GM13976 (cell line): ENCODE data around the gene PROX2.

ENCODE experiments used
- DNase-seq: peaks from one replicate; pipeline ENCODE4 v3.0.0; 2012; ENCODE audit warnings: low spot score
- in situ Hi-C: fragments of 300-500 bp; cut with MboI; formaldehyde crosslinking; loops from one replicate; pipeline ENCODE4 v1.12.0; 2022; ENCODE audit warnings: low sequenced_read_pairs, mixed read lengths, inconsistent platforms; ENCODE audit not compliant: unreplicated experiment
- TF ChIP-seq, protein P1 (sequence below): IDR thresholded peaks from 2 replicates; pipeline ENCODE4 v1.5.1; 2012; ENCODE audit warnings: borderline replicate concordance, mild to moderate bottlenecking; ENCODE audit not compliant: insufficient read depth; ENCODE audit errors: extremely low read depth, missing control alignments, control extremely low read depth

The PROX2 gene

DNA sequence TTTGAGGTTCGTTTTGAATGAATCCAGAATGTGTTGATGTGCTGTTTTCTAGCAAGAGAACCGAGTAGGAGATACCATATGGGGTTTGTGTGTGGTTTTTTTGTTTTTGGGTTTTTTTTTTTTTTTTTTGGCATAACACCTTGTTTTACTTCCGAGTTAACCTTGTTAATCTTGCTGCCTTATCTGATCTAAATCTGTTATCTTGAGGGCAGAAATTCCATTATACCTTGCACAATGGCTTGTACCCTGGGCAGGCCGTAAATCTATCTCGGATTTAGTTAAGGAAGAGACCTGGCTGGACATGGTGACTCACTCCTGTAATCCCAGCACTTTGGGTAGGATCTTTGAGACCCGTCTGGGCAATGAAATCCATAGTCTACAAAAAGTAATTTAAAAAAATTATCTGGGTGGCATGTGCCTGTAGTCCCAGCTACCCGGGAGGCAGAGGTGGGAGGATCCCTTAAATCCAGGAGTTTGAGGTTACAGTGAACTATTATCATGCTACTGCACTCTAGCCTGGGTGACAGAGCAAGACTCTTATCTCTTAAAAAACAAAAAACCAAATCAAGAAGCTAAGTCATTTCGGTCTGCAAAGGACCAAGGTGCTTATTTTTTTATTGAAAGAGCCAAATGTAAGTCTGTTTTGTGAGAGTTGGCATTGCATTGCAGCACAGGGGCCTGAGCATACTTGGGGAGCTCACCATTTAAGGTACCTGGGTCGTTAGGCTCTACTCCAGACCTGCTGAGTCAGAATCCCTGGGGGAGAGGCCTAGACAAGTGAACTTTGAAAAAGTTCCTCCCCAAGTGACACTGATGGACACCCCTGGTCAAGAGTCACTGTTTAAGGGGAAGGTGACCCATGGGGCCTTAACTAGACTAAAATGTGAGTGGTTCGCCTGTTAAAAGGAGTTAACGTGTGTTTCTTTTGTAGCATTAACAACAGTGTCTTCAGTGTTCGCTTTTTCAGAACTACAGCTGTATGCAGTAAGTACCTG, 12.5 kb upstream of the PROX2 start:
- in situ Hi-C loops, result no loop called here
- TF ChIP-seq, protein P1, sequence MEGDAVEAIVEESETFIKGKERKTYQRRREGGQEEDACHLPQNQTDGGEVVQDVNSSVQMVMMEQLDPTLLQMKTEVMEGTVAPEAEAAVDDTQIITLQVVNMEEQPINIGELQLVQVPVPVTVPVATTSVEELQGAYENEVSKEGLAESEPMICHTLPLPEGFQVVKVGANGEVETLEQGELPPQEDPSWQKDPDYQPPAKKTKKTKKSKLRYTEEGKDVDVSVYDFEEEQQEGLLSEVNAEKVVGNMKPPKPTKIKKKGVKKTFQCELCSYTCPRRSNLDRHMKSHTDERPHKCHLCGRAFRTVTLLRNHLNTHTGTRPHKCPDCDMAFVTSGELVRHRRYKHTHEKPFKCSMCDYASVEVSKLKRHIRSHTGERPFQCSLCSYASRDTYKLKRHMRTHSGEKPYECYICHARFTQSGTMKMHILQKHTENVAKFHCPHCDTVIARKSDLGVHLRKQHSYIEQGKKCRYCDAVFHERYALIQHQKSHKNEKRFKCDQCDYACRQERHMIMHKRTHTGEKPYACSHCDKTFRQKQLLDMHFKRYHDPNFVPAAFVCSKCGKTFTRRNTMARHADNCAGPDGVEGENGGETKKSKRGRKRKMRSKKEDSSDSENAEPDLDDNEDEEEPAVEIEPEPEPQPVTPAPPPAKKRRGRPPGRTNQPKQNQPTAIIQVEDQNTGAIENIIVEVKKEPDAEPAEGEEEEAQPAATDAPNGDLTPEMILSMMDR, result no peak
- no peak for DNase-seq

DNA sequence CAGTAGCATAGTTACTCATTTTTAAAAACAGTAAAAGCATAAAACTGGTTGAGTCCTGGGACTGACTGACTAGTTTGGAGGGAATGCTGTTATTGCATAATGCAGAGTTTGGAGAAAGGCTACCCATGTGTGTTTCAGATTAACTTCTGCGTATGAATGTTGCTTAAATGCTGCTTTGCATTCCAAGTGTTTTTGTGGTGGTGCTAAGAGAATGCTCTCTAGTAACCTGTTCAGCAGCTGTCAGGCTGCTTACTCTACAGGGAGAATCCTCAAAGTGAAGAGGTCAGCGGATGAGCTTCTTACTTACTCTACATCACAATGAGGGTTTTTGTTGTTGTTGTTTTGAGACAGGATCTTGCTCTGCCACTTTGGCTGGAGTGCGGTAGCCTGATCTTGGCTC, 10.1 kb upstream of the PROX2 start:
- in situ Hi-C loops, result no loop called here
- TF ChIP-seq, protein P1, result no peak
- DNase-seq, result no peak

DNA sequence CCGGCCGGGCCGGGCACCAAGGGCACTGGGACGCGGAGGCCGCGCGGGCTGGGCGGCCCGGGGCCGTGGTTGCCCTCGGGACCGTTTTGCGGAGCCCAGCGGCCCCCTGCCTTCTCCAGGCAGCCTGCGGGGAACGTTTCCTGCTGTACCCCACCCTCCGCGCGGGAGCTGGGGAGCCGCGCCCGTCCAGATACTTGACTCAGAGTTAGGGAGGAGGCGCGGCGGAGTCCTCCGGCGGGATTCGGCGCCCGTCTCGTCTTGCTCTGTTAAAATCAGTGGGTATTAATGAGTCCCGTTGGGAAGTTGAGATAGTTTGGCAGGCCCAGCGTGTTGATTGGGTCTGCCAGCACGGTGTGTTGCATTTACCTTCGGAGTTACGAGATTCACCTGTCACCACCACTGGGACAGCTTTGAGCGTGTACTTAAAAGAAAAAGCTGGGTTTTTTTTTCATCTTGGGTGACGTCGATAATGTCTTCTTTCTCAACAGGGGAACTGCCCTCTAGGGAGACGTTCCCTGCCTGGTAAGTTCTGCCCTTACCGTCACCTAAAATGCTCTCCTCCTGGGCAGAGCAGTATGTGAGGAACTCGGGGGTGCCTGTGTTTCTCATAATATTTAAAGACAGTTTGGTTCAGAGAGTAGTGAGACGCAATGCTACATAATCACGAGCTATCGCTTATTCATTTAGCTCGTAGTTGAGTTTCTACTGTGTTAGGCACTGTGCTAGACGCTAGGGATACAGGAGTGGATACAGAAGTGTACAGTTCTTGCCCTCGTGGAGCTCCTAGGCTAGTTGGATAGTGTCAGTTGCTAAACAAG, 6.4 kb upstream of the PROX2 start:
- TF ChIP-seq, protein P1, result no peak
- peak; percentile 46 for DNase-seq
- in situ Hi-C loops, result no loop called here

DNA sequence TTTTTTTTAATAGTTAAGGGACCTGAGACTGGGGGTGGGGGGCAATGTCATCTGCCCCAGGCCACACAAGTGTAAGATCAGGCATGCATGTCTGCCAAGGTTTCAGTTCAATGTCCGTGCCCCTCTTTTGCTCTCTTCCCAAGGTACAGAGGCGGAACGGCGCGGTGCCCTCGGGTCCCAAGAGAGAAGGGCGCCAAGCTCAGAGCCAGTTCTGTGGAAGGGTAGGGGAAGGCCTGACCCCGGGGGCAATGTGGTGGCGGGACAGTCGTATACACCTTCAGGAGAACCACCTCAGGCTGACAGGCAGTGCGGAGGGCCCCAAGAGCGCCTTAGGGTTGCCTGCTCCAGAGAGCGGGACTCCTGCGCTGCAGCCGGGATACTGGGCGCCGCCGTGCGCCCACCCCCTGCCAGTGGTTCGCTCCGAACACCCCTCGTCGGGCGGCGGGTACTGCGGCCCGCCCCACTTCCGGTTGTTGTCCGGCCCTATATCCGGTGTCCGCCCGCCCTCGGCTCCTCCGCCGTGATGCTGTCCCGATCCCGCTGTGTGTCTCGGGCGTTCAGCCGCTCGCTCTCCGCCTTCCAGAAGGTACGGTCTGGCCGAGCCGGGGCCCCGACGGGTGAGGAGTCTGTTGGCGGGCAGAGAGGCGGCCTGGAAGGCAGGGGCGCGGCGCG, 5.6 kb upstream of the PROX2 start, which contains the start of gene DLST:
DLST (plus strand) TSS at position 486 of the 672 bp plus-strand sequence; CDS start at position 524, 38 bp downstream.
- TF ChIP-seq, protein P1, result no peak
- in situ Hi-C loops, result no loop called here

DNA sequence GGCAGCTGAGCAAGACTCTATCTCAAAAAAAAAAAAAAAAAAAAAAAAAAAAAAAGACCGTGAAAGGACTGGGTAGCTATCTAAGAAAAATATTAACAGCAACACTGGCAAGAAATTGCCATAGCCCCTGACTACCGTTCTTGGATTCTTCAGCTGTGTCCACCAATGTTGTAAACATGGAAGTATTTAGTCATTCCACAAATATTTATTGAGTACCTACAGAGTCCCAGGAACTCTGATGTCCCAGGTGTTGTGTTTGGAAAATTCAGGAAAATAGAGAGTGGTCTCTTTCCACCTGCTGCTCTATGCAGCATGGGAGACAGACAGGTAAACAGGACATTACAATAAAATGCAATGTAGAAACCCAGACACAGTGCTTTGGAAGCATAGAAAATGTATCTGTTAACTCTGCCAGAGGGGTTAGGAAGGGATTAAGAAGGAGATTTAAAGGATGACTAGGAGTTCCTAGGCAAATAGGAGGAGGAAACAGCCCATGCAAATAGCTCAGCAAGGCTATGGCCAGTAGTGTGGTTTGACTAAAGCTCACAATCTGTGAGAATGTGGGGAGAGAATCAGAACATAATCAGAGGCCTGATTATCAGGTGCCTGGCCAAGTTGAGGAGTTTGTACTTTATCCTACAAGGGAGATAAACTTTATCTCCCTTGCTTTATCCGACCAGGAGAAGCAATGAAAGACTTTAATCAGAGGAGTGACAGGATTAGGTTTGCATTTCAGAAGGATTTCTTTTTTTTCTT, 3.7 kb upstream of the PROX2 start:
- TF ChIP-seq, protein P1, result no peak
- DNase-seq, result no peak
- in situ Hi-C loops, result no loop called here

More for the DNA sequence above, 5.6 kb upstream of the PROX2 start, which contains the start of gene DLST:
- peak; percentile 97 for DNase-seq
